WTC11 (cell line): ENCODE data around the gene NEDD9. TPM values are rescaled to one million over a fixed set of nuclear protein-coding genes. Genes with fewer than 3 reads are reported as not detected.

Experiments
- ATAC-seq: fragments of 200-7000 bp; cut with Tn5 transposase; 2 replicates; pipeline ENCODE4 v1.10.0; 2021; ENCODE audit warnings: mild to moderate bottlenecking, moderate library complexity
- CTCF ChIA-PET: fragments of 300-600 bp; sonication (Branson Sonifier 250); formaldehyde crosslinking; loops from one replicate; lab custom pipeline; 2021; ENCODE audit warnings: antibody characterized with exemption; lab: Charles Lee
- POLR2A ChIA-PET: fragments of 350-600 bp; sonication (Branson Sonifier 250); formaldehyde crosslinking; loops from one replicate; lab custom pipeline; 2021; ENCODE audit warnings: antibody characterized with exemption; lab: Charles Lee
- DNase-seq: peaks from one replicate; pipeline ENCODE4 v3.0.0; 2021; ENCODE audit warnings: low spot score
- H3K27ac Mint-ChIP-seq: 2 replicates; pipeline ENCODE4 v1.8.0; 2021; ENCODE audit warnings: mixed read lengths
- H3K27me3 Mint-ChIP-seq: 2 replicates; pipeline ENCODE4 v1.8.0; 2021; ENCODE audit warnings: low read depth, mild to moderate bottlenecking, moderate library complexity, mixed read lengths
- H3K36me3 Mint-ChIP-seq: 2 replicates; pipeline ENCODE4 v1.8.0; 2021; ENCODE audit warnings: mixed read lengths
- H3K4me1 Mint-ChIP-seq: 2 replicates; pipeline ENCODE4 v1.8.0; 2022; ENCODE audit warnings: mixed read lengths
- H3K4me3 Mint-ChIP-seq: 2 replicates; pipeline ENCODE4 v1.8.0; 2021; ENCODE audit warnings: mild to moderate bottlenecking, moderate library complexity, mixed read lengths
- H3K9me3 Mint-ChIP-seq: 2 replicates; pipeline ENCODE4 v1.8.0; 2021; ENCODE audit warnings: mixed read lengths
- AR ChIP-seq: fragments of 250-450 bp; sonication (Bioruptor Pico); IDR thresholded peaks from 2 replicates; pipeline ENCODE4 v1.9.0; 2021; ENCODE audit warnings: mild to moderate bottlenecking
- CDX4 ChIP-seq: fragments of 250-450 bp; sonication (Bioruptor Pico); IDR thresholded peaks from 2 replicates; pipeline ENCODE4 v1.9.0; 2021; ENCODE audit warnings: moderate library complexity, mild to moderate bottlenecking, inconsistent platforms, borderline replicate concordance
- E2F5 ChIP-seq: sonication (generic); formaldehyde crosslinking; IDR thresholded peaks from 2 replicates; pipeline ENCODE4 v1.8.1; 2022; ENCODE audit warnings: mild to moderate bottlenecking, moderate library complexity, missing genetic modification reagents
- FOXP4 ChIP-seq: sonication (generic); formaldehyde crosslinking; IDR thresholded peaks from 2 replicates; pipeline ENCODE4 v1.8.0; 2022; ENCODE audit warnings: mild to moderate bottlenecking, missing genetic modification reagents
- JAZF1 ChIP-seq: fragments of 250-450 bp; sonication (Bioruptor Pico); IDR thresholded peaks from 2 replicates; pipeline ENCODE4 v1.9.0; 2021; ENCODE audit warnings: moderate library complexity, mild to moderate bottlenecking, inconsistent platforms
- NR2C2 ChIP-seq: sonication (generic); formaldehyde crosslinking; IDR thresholded peaks from 2 replicates; pipeline ENCODE4 v1.8.0; 2022; ENCODE audit warnings: mild to moderate bottlenecking, missing genetic modification reagents
- NR3C1 ChIP-seq: sonication (generic); formaldehyde crosslinking; conservative IDR thresholded peaks from 2 replicates; pipeline ENCODE4 v1.8.1; 2023; ENCODE audit warnings: low read depth, mild to moderate bottlenecking, missing genetic modification reagents
- PREB ChIP-seq: sonication (generic); formaldehyde crosslinking; IDR thresholded peaks from 2 replicates; pipeline ENCODE4 v1.8.1; 2022; ENCODE audit warnings: mild to moderate bottlenecking, missing genetic modification reagents, moderate library complexity, borderline replicate concordance
- RORB ChIP-seq: fragments of 250-450 bp; sonication (Bioruptor Pico); IDR thresholded peaks from 2 replicates; pipeline ENCODE4 v1.9.0; 2021; ENCODE audit warnings: mild to moderate bottlenecking
- SOX15 ChIP-seq: fragments of 250-450 bp; sonication (Bioruptor Pico); IDR thresholded peaks from 2 replicates; pipeline ENCODE4 v1.9.0; 2021; ENCODE audit warnings: mild to moderate bottlenecking
- SP1 ChIP-seq: sonication (generic); formaldehyde crosslinking; conservative IDR thresholded peaks from 2 replicates; pipeline ENCODE4 v1.8.1; 2022; ENCODE audit warnings: missing genetic modification reagents
- TEAD1 ChIP-seq: sonication (generic); formaldehyde crosslinking; IDR thresholded peaks from 2 replicates; pipeline ENCODE4 v1.8.0; 2022; ENCODE audit warnings: mild to moderate bottlenecking, missing genetic modification reagents
- USF1 ChIP-seq: sonication (generic); formaldehyde crosslinking; IDR thresholded peaks from 2 replicates; pipeline ENCODE4 v1.8.0; 2022; ENCODE audit warnings: mild to moderate bottlenecking, missing genetic modification reagents
- ZNF232 ChIP-seq: sonication (generic); formaldehyde crosslinking; IDR thresholded peaks from 2 replicates; pipeline ENCODE4 v1.8.0; 2022; ENCODE audit warnings: mild to moderate bottlenecking, missing genetic modification reagents
- ZNF396 ChIP-seq: fragments of 250-450 bp; sonication (Bioruptor Pico); IDR thresholded peaks from 2 replicates; pipeline ENCODE4 v1.8.0; 2021; ENCODE audit warnings: mild to moderate bottlenecking, moderate library complexity, borderline replicate concordance
- ZSCAN18 ChIP-seq: fragments of 250-450 bp; sonication (Bioruptor Pico); IDR thresholded peaks from 2 replicates; pipeline ENCODE4 v2.1.2; 2022; ENCODE audit warnings: mild to moderate bottlenecking, moderate library complexity
- total RNA-seq: library from RNA; stranded (reverse); gene quantifications from 3 replicates; pipeline ENCODE4 v1.2.3, GENCODE V29; 2021

The NEDD9 gene
- total RNA-seq, 1 experiment from 2014 or later = 9.8 TPM

- DNase-seq (no peak), ATAC-seq (no peak)
- Mint-ChIP-seq H3K4me1 (peaks cover 69% of the 10 kb centered on the region), H3K36me3 (peaks cover 10% of the 10 kb centered on the region; the same call in 1 of the 2 replicates), H3K9me3 (no peaks in the 10 kb centered on the region), H3K27ac (no peak overlapping the region), H3K4me3 (no peak overlapping the region), H3K27me3 (no peaks in the 10 kb centered on the region; the same call in 1 of the 2 replicates)
- CTCF ChIA-PET = interaction anchor here (1.5 kb wide), 1 partner anchor 15 kb away, joined by 3 read pairs; no protein-coding TSS in a partner anchor
- no peak for TF ChIP-seq CDX4
- no peak for TF ChIP-seq RORB (CRISPR knock-in tag)
- TF ChIP-seq E2F5 (CRISPR knock-in tag) = no peak
- no peak for TF ChIP-seq FOXP4 (CRISPR knock-in tag)
- no peak for TF ChIP-seq PREB
- TF ChIP-seq ZNF232 (CRISPR knock-in tag) = no peak
- TF ChIP-seq USF1 (CRISPR knock-in tag) = no peak
- POLR2A ChIA-PET = no interaction called here
Observed at GRCh38 chr6:11201015-11201414, 31.5 kb downstream of the NEDD9 start.

- H3K4me1 Mint-ChIP-seq = peaks cover 76% of the 10 kb centered on the region
- H3K27ac Mint-ChIP-seq = no peak overlapping the region
- H3K9me3 Mint-ChIP-seq = no peaks in the 10 kb centered on the region
- H3K36me3 Mint-ChIP-seq = peaks cover 10% of the 10 kb centered on the region; the same call in 1 of the 2 replicates
- TF ChIP-seq NR3C1 (CRISPR knock-in tag) (no peak), JAZF1 (no peak), TEAD1 (CRISPR knock-in tag) (no peak), NR2C2 (CRISPR knock-in tag) (no peak), ZSCAN18 (no peak), SOX15 (CRISPR knock-in tag) (no peak), SP1 (CRISPR knock-in tag) (no peak), ZNF396 (no peak), AR (CRISPR knock-in tag) (no peak)
- no peaks in the 10 kb centered on the region; the same call in 1 of the 2 replicates for H3K27me3 Mint-ChIP-seq
- ATAC-seq (no peak), DNase-seq (no peak)
- ChIA-PET POLR2A (no interaction called here), CTCF (interaction anchor here (1.5 kb wide), 1 partner anchor 16 kb away, joined by 3 read pairs; no protein-coding TSS in a partner anchor)
- H3K4me3 Mint-ChIP-seq = no peak overlapping the region
Observed at GRCh38 chr6:11200356-11200755, 32.1 kb downstream of the NEDD9 start.
